GM19238 (cell line): Measurements from ENCODE around the gene CLSTN2.

Experiments used
- DNase-seq: peaks from one replicate; pipeline ENCODE4 v3.0.0; 2011; ENCODE audit warnings: low spot score; ENCODE audit not compliant: insufficient read length

The CLSTN2 gene

GRCh38 chr3:140536926-140537726, 602.1 kb downstream of the CLSTN2 start:
- no peak for DNase-seq

GRCh38 chr3:140537727-140538082, 602.7 kb downstream of the CLSTN2 start:
- DNase-seq, result no peak

DNA sequence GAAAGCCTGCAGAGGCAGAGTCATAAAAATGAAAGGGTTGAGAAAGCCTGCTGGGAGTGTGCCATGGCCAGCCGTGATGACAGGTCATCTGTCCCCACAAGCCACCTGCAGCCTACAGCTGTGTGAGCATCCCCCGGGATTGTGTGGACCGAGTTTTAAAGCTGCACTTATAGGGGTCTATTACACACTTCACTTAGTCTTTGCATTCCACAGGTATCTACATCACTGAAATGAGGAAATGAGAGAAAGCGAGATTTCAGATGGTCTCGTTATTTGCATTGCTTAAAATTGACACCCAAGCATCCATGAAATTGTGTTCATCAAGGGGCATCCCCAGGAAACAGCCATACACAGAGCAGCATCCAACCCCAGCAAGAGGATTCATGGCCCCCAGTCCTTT, 605.3 kb downstream of the CLSTN2 start:
- DNase-seq, result peak; percentile 21

DNA sequence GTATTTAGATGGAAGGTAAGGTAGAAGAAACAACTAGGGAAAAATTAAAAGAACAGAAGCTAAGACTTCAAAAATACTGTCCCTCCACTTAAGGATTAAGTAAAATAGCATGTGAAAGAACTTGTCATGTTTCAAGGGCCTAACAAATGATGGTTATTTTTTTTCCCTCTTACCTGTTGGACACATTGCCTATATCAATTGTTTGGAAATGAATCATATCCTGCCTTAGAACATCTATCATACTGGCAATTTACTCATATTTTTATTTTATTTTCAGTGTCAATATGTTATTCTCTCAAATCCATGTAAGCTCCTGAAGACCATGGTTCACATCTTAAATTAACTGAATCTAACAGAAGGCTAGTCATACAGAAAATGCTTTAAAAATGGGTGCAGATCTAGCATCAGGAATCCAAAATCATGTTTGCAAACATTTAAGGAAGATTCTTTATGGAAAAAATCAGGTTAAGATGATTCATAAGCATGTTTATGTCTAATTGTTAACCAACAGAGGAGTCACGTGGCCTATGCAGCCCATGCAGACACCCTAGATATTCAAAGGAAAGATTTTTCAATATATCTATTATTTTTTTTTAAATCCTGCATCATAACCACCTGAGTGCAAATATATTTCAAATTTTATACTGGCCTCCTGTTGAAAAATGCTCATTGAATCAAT, 607.1 kb downstream of the CLSTN2 start:
- no peak for DNase-seq

GRCh38 chr3:140545197-140545596, 610.2 kb downstream of the CLSTN2 start:
- DNase-seq, result no peak

DNA sequence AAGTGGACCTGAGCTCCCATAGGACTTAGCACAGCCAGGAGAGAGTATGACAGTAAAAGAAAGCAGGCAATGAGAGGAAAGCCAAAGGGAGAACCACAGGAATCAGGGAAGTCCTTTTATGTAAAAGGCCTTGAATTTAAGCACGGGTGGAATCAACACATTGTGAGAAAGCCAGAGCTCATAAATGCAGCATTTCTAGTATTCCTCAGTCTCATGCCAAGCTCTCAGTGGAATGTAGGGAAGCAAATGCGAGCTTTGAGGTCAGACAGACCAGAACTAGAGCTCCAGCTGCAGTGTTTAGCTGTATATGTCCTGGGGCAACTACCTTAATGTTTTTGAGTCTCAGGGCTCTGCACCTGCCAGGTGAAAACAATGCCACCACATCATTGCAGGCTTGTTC, 610.8 kb downstream of the CLSTN2 start:
- DNase-seq, result no peak

GRCh38 chr3:140546649-140547048, 611.7 kb downstream of the CLSTN2 start:
- DNase-seq, result no peak

- no peak for DNase-seq
Observed at GRCh38 chr3:140552403-140552802, 617.4 kb downstream of the CLSTN2 start.

DNA sequence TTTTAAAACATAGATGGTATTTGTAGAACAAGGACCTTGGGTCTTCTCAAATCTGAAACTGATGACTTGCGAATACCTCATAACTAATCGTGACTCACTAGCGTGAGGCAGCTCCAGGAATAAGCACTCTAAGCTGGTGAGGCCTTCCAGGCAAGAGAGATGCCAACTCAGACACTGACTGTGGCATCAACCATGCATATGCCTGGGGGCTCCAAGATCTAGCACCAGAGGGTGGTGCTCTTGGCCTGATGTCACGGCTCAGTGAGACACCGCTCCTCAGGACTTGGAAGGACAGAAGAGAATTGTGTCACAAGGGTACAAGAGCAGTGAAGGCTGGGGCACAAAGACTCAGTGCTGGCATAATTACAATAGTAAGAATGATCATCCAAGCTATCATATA, 617.9 kb downstream of the CLSTN2 start:
- no peak for DNase-seq

GRCh38 chr3:140553591-140553990, 618.6 kb downstream of the CLSTN2 start:
- no peak for DNase-seq

- no peak for DNase-seq
Observed at GRCh38 chr3:140555666-140556065, 620.7 kb downstream of the CLSTN2 start.

DNA sequence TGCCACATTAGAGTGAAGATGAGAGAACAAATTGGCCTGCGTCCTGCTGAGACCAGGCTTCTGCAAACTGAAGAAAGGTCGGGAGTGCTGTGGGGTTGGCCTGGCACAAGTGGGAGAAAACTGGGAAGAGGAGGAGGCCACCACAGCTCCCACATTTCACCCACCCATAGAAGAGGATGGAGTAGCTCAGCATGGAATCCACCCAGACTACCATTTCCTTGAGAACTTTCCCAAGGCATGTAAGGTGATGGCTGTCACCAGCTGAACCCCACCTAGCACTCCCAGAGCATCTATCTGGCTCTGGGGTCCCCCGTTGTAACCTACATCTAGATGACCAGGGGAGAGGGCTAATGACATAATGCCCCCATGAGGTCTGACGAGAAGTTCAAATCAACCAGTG, 622.5 kb downstream of the CLSTN2 start:
- no peak for DNase-seq

DNA sequence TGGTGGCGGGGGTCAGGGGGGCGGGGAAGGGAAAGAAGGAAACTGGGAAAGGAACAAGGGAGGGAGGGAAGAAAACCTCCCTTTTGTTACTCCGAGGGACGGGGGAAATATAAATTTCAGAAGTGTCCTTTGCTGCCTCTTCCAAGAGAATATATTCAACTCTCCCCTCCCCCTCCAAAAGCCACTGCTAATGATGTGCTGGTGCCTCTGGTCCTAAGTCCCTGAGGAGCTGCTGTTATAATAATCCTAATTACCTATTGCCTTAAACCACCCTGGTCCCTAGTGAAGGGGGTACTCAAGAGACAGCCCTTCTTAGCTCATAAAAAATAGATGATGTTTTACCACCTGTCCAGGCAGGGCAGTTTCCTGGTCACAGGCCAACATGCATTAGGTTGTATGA, 624.6 kb downstream of the CLSTN2 start:
- DNase-seq, result no peak

DNA sequence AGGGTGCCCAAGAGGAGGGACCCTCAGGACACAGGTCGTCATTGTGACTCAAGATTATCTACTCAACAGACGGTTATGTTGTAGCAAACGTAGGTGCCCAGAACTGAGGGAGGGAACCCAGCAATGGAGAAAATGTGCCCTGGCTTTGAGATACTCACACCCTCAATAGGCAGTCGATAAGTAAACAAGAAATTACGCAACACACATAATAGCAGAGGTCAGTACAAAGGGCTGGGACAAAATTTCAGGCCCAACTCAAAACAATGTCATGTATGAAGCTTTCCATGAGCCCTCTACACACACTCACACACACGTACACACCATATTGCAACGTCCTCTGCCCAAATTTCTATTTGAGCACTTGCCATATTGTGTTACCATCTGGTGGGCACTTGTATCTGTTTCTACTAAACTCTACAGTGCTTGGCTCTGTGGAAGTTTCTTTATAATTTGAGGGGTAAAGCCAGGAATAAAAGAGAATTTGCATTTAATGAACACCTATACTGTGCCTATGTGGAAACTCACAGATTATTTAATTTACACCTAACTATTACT, 628.3 kb downstream of the CLSTN2 start:
- DNase-seq, result no peak

- DNase-seq, result no peak
Observed at GRCh38 chr3:140568131-140568530, 633.1 kb downstream of the CLSTN2 start.

DNA sequence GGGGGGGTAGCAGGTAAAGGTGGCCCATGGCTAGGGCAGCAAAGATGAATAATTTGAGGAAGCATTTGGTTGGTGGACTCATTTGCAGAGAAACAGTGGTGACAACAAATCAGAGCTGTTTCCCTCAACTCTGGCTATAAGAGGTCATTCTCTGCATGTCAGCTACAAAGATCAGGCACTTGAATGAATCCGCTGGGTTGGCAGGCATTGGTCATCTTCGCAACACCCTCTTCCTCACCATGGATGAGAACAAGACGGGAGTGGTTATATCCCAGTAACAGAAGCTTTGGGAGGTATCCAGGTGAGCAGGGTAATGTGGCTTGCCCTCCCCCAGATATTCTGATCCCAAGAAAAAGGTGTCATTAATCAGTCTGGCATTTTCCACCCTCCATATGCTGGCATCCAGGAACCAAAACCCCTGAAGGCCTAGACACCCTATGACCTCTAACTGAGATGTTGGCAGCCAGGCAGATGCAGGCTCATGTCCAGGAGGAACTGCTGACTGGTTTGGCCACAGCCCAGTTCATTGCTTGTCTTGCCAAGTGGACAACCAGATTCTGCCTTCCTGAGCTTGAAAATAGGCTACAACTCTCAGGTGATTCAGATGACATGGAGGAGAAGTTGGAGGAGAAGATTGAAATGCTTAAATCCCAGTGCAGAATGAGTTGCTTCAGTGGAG, 634.0 kb downstream of the CLSTN2 start:
- no peak for DNase-seq

GRCh38 chr3:140570602-140571001, 635.6 kb downstream of the CLSTN2 start:
- no peak for DNase-seq

DNA sequence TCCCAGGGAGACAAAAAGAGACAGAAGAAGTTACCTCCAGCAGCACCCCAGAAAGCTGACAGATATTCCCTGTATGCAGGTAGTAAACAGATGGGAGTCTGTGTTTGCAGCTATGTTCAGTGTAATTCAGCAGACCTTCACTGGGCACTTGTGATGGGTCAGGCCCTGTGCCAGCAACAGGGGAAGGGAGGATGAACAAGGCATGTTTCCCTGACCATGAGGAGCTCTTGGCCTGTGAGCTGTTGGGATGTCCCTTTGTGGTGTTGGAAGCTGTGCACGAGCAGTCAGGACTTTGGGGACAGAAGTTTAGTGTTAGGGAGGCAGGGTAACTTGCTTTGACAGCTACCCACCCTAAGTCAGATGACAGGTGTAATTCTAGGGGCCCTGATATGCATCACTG, 636.9 kb downstream of the CLSTN2 start:
- no peak for DNase-seq

DNA sequence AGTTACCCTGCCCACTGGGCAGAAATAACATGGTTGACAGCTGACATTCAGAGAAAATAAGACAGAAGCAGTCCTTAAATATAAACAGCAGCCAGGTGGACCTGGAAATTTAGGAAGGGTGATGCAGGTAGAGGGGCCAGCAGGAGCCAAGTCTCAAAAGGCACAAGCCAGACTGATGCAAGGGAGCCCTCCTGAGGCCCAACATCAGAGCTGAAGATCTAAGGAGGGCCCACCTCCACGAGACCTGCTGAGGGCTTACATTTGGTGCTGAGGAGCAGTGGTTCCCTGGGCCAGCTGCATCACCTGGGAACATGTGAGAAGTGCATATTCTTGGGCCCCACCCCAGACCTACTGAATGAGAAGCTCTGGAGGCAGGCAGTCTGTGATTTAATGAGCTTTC, 637.3 kb downstream of the CLSTN2 start:
- no peak for DNase-seq

DNA sequence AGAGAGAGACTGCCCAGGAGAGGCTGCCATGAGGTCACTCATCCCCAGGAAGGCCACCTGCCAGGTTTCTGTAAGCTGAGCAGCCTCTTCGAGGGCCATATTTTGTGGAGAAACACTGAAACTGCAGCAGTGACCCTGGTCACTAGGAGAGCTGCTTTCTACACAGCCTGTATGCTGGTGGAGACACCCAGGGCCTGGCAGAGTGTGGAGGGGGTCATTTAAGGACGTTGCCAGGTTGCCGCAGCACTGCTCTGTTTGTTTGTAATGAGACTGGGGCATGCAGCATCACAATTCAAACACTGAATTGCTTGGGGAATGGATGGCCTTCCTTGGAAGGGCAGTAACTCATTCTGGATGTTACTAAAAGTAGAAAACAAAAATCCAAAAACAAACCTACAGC, 638.0 kb downstream of the CLSTN2 start:
- no peak for DNase-seq

DNA sequence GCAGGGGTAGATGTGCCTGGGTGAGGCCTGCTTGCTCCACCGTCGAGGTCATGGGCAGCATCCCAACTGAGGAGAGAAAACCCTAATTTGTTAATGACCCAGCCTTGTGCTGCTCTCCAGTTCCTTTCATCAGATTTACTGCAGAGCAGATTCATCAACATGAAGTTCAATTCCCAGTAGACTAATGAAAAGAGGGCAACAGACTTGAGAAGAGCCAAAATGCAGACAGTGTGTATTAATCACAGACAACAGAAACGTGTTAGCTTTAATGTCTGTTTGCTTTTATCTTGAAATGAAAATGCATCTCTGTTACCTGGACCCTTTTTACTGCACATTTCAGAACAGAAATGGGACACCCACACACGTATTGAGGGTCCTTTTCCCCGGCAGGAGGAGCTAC, 639.4 kb downstream of the CLSTN2 start:
- DNase-seq, result no peak

DNA sequence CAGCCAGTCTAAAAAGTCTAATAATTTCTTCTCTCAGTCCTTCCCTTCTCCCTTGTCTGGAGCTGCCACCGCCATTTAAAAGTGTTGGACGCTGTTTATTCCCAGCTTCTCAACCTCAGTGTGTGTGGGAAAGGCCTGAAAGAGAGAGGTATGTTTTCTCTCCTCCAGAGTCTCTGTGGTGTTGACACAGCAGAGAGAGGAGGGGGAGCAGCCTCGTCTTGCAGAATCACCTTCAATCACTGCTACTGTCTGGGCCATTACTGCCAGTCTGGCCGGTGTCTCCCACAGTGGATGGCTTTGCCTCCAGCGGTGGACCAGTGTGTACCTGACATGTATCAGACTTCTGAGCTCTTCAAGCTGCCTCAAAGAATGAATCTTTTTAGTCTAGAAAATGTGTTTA, 641.5 kb downstream of the CLSTN2 start:
- no peak for DNase-seq
